GM23338 (cell line): ENCODE results near the gene VSTM2B. TPM values are rescaled to one million over a fixed set of nuclear protein-coding genes. Genes with fewer than 3 reads are reported as not detected.

ENCODE experiments used
- ATAC-seq: fragments of 200-7000 bp; cut with Tn5 transposase; 3 replicates; pipeline ENCODE4 v1.9.1; 2020
- DNase-seq: peaks from one replicate; pipeline ENCODE4 v3.0.0-alpha.2; 2015; ENCODE audit warnings: low spot score
- H2AFZ ChIP-seq: fragments of 200-600 bp; sonication (generic); 2 replicates; pipeline ENCODE4 v1.8.0; 2016; ENCODE audit warnings: antibody characterized with exemption, mild to moderate bottlenecking, moderate library complexity
- H3F3A ChIP-seq: fragments of 200-600 bp; sonication (generic); replicated peaks from 2 replicates; pipeline ENCODE4 v1.8.0; 2017; ENCODE audit warnings: antibody characterized with exemption, mixed run types, low read depth
- H3K27ac ChIP-seq: fragments of 200-600 bp; sonication (generic); 2 replicates; pipeline ENCODE4 v1.6.1; 2016; ENCODE audit warnings: low read depth
- H3K27me3 ChIP-seq: fragments of 200-600 bp; sonication (generic); 2 replicates; pipeline ENCODE4 v1.8.0; 2016; ENCODE audit warnings: mild to moderate bottlenecking, mixed run types, moderate library complexity; ENCODE audit not compliant: insufficient read depth
- H3K36me3 ChIP-seq: fragments of 200-600 bp; sonication (generic); 2 replicates; pipeline ENCODE4 v1.8.0; 2016; ENCODE audit warnings: mild to moderate bottlenecking; ENCODE audit not compliant: insufficient read depth
- H3K4me1 ChIP-seq: fragments of 200-600 bp; sonication (generic); 2 replicates; pipeline ENCODE4 v1.8.0; 2016; ENCODE audit warnings: mild to moderate bottlenecking, moderate library complexity; ENCODE audit not compliant: insufficient read depth
- H3K4me2 ChIP-seq: fragments of 200-600 bp; sonication (generic); 2 replicates; pipeline ENCODE4 v1.7.1; 2017; ENCODE audit warnings: mixed run types
- H3K4me3 ChIP-seq: fragments of 200-600 bp; sonication (generic); 2 replicates; pipeline ENCODE4 v1.6.1; 2016; ENCODE audit warnings: mixed run types
- H3K79me2 ChIP-seq: fragments of 200-600 bp; sonication (generic); replicated peaks from 2 replicates; pipeline ENCODE4 v1.8.0; 2017; ENCODE audit warnings: mild to moderate bottlenecking; ENCODE audit not compliant: insufficient read depth
- H3K9me2 ChIP-seq: fragments of 200-600 bp; sonication (generic); 2 replicates; pipeline ENCODE4 v1.8.0; 2017; ENCODE audit not compliant: insufficient read depth
- H4K20me1 ChIP-seq: fragments of 200-600 bp; sonication (generic); replicated peaks from 2 replicates; pipeline ENCODE4 v1.8.0; 2017; ENCODE audit warnings: mild to moderate bottlenecking; ENCODE audit not compliant: insufficient read depth
- H3K27ac Mint-ChIP-seq: 2 replicates; pipeline ENCODE4 v1.8.0; 2020; ENCODE audit warnings: inconsistent platforms, mild to moderate bottlenecking, moderate library complexity, mixed read lengths
- H3K27me3 Mint-ChIP-seq: 3 replicates; pipeline ENCODE4 v1.8.0; 2022; ENCODE audit warnings: low read depth, mild to moderate bottlenecking, moderate library complexity, mixed read lengths, inconsistent platforms; ENCODE audit not compliant: insufficient read depth, poor library complexity
- H3K36me3 Mint-ChIP-seq: 3 replicates; pipeline ENCODE4 v1.8.0; 2021; ENCODE audit warnings: low read depth, mild to moderate bottlenecking, inconsistent platforms, moderate library complexity, mixed read lengths
- H3K4me1 Mint-ChIP-seq: 3 replicates; pipeline ENCODE4 v1.8.0; 2020; ENCODE audit warnings: mild to moderate bottlenecking, inconsistent platforms, mixed read lengths
- H3K4me3 Mint-ChIP-seq: 3 replicates; pipeline ENCODE4 v1.8.0; 2021; ENCODE audit warnings: moderate library complexity, mild to moderate bottlenecking, inconsistent platforms, mixed read lengths
- H3K9me3 Mint-ChIP-seq: 3 replicates; pipeline ENCODE4 v1.8.0; 2020; ENCODE audit warnings: moderate library complexity, mild to moderate bottlenecking, inconsistent platforms, mixed read lengths
- CREB1 ChIP-seq: fragments of 250-450 bp; sonication (Bioruptor Pico); IDR thresholded peaks from 2 replicates; pipeline ENCODE4 v1.5.0; 2020; ENCODE audit warnings: low read depth, mild to moderate bottlenecking, moderate library complexity
- CTCF ChIP-seq, 2 experiments: fragments of 200-600 bp in 1 of 2; sonication (generic) in 1 of 2; conservative IDR thresholded peaks; 2 replicates each; pipeline versions ENCODE4 v1.5.1 to v1.6.1; 2016 to 2017; ENCODE audit warnings: antibody characterized with exemption in 2 of 2, low read depth in 2 of 2, mild to moderate bottlenecking in 2 of 2, moderate library complexity in 1 of 2
- ETS1 ChIP-seq: IDR thresholded peaks from 2 replicates; pipeline ENCODE4 v1.6.1; 2016; ENCODE audit warnings: antibody characterized with exemption
- EZH2phosphoT487 ChIP-seq: fragments of 200-600 bp; sonication (generic); IDR thresholded peaks from one replicate; pipeline ENCODE4 v1.8.1; 2018; ENCODE audit warnings: antibody characterized with exemption; ENCODE audit not compliant: unreplicated experiment
- JUNB ChIP-seq: IDR thresholded peaks from one replicate; pipeline ENCODE4 v1.6.1; 2016; ENCODE audit warnings: antibody characterized with exemption; ENCODE audit not compliant: unreplicated experiment
- NANOG ChIP-seq: IDR thresholded peaks from 2 replicates; pipeline ENCODE4 v1.6.1; 2016; ENCODE audit warnings: antibody characterized with exemption, borderline replicate concordance
- POLR2AphosphoS5 ChIP-seq: IDR thresholded peaks from 2 replicates; pipeline ENCODE4 v1.6.1; 2016; ENCODE audit warnings: antibody characterized with exemption, low read depth
- REST ChIP-seq: IDR thresholded peaks from one replicate; pipeline ENCODE4 v1.6.1; 2018; ENCODE audit warnings: antibody characterized with exemption; ENCODE audit not compliant: unreplicated experiment
- STAT1 ChIP-seq: IDR thresholded peaks from one replicate; pipeline ENCODE4 v1.6.1; 2016; ENCODE audit warnings: antibody characterized with exemption; ENCODE audit not compliant: unreplicated experiment
- ZNF114 ChIP-seq: fragments of 250-450 bp; sonication (Bioruptor Pico); IDR thresholded peaks from 2 replicates; pipeline ENCODE4 v1.5.0; 2020; ENCODE audit warnings: mild to moderate bottlenecking, moderate library complexity
- ZNF331 ChIP-seq: fragments of 250-450 bp; sonication (Bioruptor Pico); IDR thresholded peaks from 2 replicates; pipeline ENCODE4 v1.5.0; 2020; ENCODE audit warnings: low read depth, mild to moderate bottlenecking, moderate library complexity
- polyA plus RNA-seq: library from polyadenylated mRNA; unstranded; fragments of >200 nt; fragmentation: Nextera tagmentation; extraction: Ambion mirVana; gene quantifications from 2 replicates; pipeline ENCODE4 v1.2.1, GENCODE V29; 2016
- total RNA-seq: library from RNA; depleted of rRNA; stranded (reverse); fragments of >200 nt; shearing (Covaris generic); gene quantifications from 2 replicates; pipeline ENCODE4 v1.2.3, GENCODE V29; 2014

Gene VSTM2B
- total and polyA plus RNA-seq, 2 experiments from 2014 or later: 1.2 to 1.8 TPM

GRCh38 chr19:29517946-29518345 lies 7.8 kb upstream of the VSTM2B start:
- H2AFZ ChIP-seq: no peak overlapping the region
- no peaks in the 10 kb centered on the region for H3K4me1 ChIP-seq
- no peak overlapping the region for H3K27ac ChIP-seq
- H3K79me2 ChIP-seq: no peaks in the 10 kb centered on the region
- Mint-ChIP-seq H3K9me3 (no peaks in the 10 kb centered on the region; the same call in 2 of the 3 replicates), H3K27me3 (peaks cover 16% of the 10 kb centered on the region), H3K4me3 (no peak overlapping the region), H3K27ac (no peak overlapping the region), H3K36me3 (no peaks in the 10 kb centered on the region), H3K4me1 (peaks cover 2% of the 10 kb centered on the region; the same call in 1 of the 3 replicates)
- ATAC-seq (no peak), DNase-seq (no peak)
- H3K4me2 ChIP-seq: no peak overlapping the region
- no peaks in the 10 kb centered on the region for H4K20me1 ChIP-seq
- TF ChIP-seq CTCF (conservative IDR thresholded peaks at IDR 0.05; ENCODE audit: low read depth in 2 of 2) (no peak), JUNB (no peak), ZNF114 (CRISPR knock-in tag) (no peak), ZNF331 (CRISPR knock-in tag) (no peak), CREB1 (no peak), REST (no peak), ETS1 (no peak), NANOG (no peak), POLR2AphosphoS5 (no peak), EZH2phosphoT487 (no peak), STAT1 (no peak)
- no peak overlapping the region for H3K4me3 ChIP-seq
- H3F3A ChIP-seq: no peaks in the 10 kb centered on the region
- no peaks in the 10 kb centered on the region for H3K9me2 ChIP-seq
- H3K27me3 ChIP-seq: peaks cover 6% of the 10 kb centered on the region
- H3K36me3 ChIP-seq: no peaks in the 10 kb centered on the region
